Adrenal gland (tissue), 12 donors: Measurements from ENCODE around the gene AGXT. TPM values are rescaled to one million over a fixed set of nuclear protein-coding genes. Genes with fewer than 3 reads are reported as not detected.

Experiments used
- DNase-seq, 7 donors: peaks; one replicate each; pipeline ENCODE4 v3.0.0-alpha.2; 2019 to 2020
- H3K27ac ChIP-seq, 5 donors: fragments of 200-600 bp; sonication (generic) in 4 of 5; 1 replicate in 3 of 5; 2 replicates in 2 of 5; pipeline versions ENCODE4 v1.5.1 to v1.8.0; 2016 to 2020; ENCODE audit warnings: mild to moderate bottlenecking in 1 of 5
- H3K27me3 ChIP-seq: fragments of 200-600 bp; 2 replicates; pipeline ENCODE4 v1.8.0; 2021
- H3K36me3 ChIP-seq, 2 donors: fragments of 200-600 bp; replicated peaks in 1 of 2; 1 replicate in 1 of 2; 2 replicates in 1 of 2; pipeline versions ENCODE4 v1.5.1 to v1.8.0; 2018 to 2022
- H3K4me1 ChIP-seq, 2 donors: fragments of 200-600 bp; replicated peaks in 1 of 2; 1 replicate in 1 of 2; 2 replicates in 1 of 2; pipeline versions ENCODE4 v1.5.1 to v1.8.0; 2018 to 2021
- H3K4me3 ChIP-seq, 4 donors: fragments of 200-600 bp; sonication (generic) in 3 of 4; one replicate each; pipeline ENCODE4 v1.5.1; 2016 to 2018
- H3K9me3 ChIP-seq, 3 donors: fragments of 200-600 bp; sonication (generic) in 1 of 3; replicated peaks in 1 of 3; 1 replicate in 2 of 3; 2 replicates in 1 of 3; pipeline versions ENCODE4 v1.5.1 to v1.8.0; 2016 to 2021
- CTCF ChIP-seq, 6 experiments: fragments of 450-650 bp in 4 of 6; fragments of 200-600 bp in 2 of 6; sonication (generic) in 1 of 6; IDR thresholded peaks; 1 replicate in 5 of 6; 2 replicates in 1 of 6; pipeline versions ENCODE4 v1.5.1 to v1.8.0; 2016 to 2021; ENCODE audit warnings: antibody characterized with exemption in 6 of 6, mild to moderate bottlenecking in 2 of 6, moderate library complexity in 1 of 6
- POLR2A ChIP-seq, 2 donors: fragments of 450-650 bp; IDR thresholded peaks; one replicate each; pipeline ENCODE4 v1.6.1; 2017; ENCODE audit warnings: antibody characterized with exemption in 2 of 2, mild to moderate bottlenecking in 2 of 2, moderate library complexity in 1 of 2
- WGBS, 4 donors: extraction: QIAGEN DNeasy Blood & Tissue Kit in 2 of 4; methylation state at CpG; one replicate each; pipeline versions ENCODE4 v1.1.5 to v1.1.7; 2013 to 2017; 5-methylcytosine and 5-hydroxymethylcytosine counted together
- intact Hi-C, 2 donors: fragments of 100-400 bp; cut with DNase I; formaldehyde crosslinking; loops; one replicate each; pipeline versions ENCODE4 v1.14.1 to v1.15.0; 2022 to 2023
- polyA plus RNA-seq, 3 donors: library from polyadenylated mRNA; stranded (reverse); fragments of 200-250 nt in 2 of 3; fragments of 350-450 nt in 1 of 3; fragmentation: Illumina TruSeq in 1 of 3; extraction: RNeasy Lipid Tissue Mini Kit (QIAGEN cat#74804) in 1 of 3; gene quantifications; one replicate each; pipeline ENCODE4 v1.2.3, GENCODE V29; 2013 to 2014
- total RNA-seq, 9 donors: library from RNA; depleted of rRNA in 4 of 9; stranded (reverse); fragments of >200 nt in 4 of 9; fragments of 120-200 nt in 1 of 9; fragmentation: NEBNext Ultra II Directional in 1 of 9; extraction: Animal tissue kit (Norgen Biotek cat#: 25700) in 1 of 9; gene quantifications; one replicate each; pipeline versions ENCODE4 v1.1.0 to v1.2.4, GENCODE V29; 2013 to 2023
- donor health status: healthy with polysubstance abuse.
- donor health status: Bipolar disorder and iron deficiency.
- donor health status: DM: yes; HTN: yes; CAD: no.
- donor health status: DM: no; HTN: no; CAD: no.
- donor health status: DM: no; HTN: no; CAD: no.
- donor health status: DM: yes; HTN: yes; CAD: no.

The AGXT gene
- total and polyA plus RNA-seq, 12 donors: 0.14 to 1.2 (median 0.47) TPM; not detected in 3

DNA sequence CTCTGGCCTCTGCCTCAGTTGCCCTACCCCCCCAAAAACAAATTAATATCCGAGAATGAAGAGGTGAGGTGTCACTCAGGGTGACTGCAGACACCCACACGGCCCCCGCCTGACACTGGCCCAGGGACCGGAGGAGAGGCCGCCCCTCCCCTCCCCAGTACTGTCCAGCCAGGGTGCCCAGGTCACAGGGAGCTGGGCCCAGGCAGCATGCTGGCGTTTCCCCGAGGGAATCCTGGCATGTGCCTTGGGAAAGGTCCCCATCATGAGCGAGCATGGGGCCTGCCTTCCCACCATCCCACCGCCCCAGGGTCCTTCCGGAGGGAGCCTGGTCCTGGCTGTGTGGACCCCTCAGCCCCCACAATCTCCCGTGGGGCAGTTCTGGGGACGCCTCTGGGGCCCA is 24.3 kb downstream of the AGXT start:
- no peak for TF ChIP-seq POLR2A (IDR thresholded peaks at IDR 0.05)
- no peak for TF ChIP-seq CTCF (IDR thresholded peaks at IDR 0.05)
- H3K27ac ChIP-seq: no peak overlapping the region
- no peaks in the 10 kb centered on the region for H3K36me3 ChIP-seq
- no peaks in the 10 kb centered on the region for H3K27me3 ChIP-seq
- no peak overlapping the region for H3K4me3 ChIP-seq
- 79 to 92% (median 85%) methylated on average over 2 to 12 of the region's 12 CpGs for WGBS, 4 donors
- intact Hi-C loops: no loop called here
- H3K4me1 ChIP-seq: no peaks in the 10 kb centered on the region
- no peak for DNase-seq
- no peaks in the 10 kb centered on the region for H3K9me3 ChIP-seq

DNA sequence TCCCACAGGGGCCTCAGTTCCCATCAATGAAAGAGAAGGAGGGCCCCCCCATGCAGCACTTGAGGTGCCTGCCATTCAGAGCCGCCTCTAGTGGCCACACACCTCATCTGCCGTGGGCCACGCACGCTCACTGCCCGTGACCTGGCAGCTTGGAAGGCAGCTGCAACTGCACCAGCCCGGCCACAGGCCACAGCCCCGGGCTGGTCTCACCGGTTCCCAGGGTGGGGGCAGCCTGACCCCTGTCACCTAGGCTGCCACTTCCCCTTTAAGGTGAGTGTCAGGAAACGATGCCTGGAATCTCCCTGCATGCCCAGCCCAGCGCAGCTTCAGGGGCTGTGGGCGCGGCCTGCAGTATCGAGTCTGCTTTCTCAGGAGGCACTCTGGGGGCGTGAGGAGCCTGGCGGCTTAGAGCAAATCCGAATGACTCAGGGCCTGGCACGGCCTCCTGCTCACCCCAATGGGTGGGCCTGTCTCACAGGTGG is 24.8 kb downstream of the AGXT start:
- Histone ChIP-seq H3K27me3 (no peaks in the 10 kb centered on the region), H3K4me1 (no peaks in the 10 kb centered on the region), H3K36me3 (no peaks in the 10 kb centered on the region), H3K9me3 (no peaks in the 10 kb centered on the region), H3K27ac (no peak overlapping the region), H3K4me3 (no peak overlapping the region)
- intact Hi-C loops: no loop called here
- TF ChIP-seq CTCF (IDR thresholded peaks at IDR 0.05): no peak
- TF ChIP-seq POLR2A (IDR thresholded peaks at IDR 0.05): no peak
- no peak for DNase-seq
- 61 to 81% (median 75%) methylated on average over 12 to 17 of the region's 17 CpGs for WGBS, 4 donors

- TF ChIP-seq CTCF (IDR thresholded peaks at IDR 0.05): no peak
- no peak for TF ChIP-seq POLR2A (IDR thresholded peaks at IDR 0.05)
- no peak for DNase-seq
- Histone ChIP-seq H3K4me3 (no peak overlapping the region), H3K27me3 (no peaks in the 10 kb centered on the region), H3K4me1 (peaks cover 0 to 3% of the 10 kb centered on the region in 2 donors), H3K27ac (no peak overlapping the region), H3K36me3 (no peaks in the 10 kb centered on the region), H3K9me3 (no peaks in the 10 kb centered on the region)
- WGBS, 4 donors: 69 to 91% (median 84%) methylated on average over 6 to 9 of the region's 9 CpGs
- intact Hi-C loops: no loop called here
These were observed 25.4 kb downstream of the AGXT start for GRCh38 chr2:240894006-240894405.

DNA sequence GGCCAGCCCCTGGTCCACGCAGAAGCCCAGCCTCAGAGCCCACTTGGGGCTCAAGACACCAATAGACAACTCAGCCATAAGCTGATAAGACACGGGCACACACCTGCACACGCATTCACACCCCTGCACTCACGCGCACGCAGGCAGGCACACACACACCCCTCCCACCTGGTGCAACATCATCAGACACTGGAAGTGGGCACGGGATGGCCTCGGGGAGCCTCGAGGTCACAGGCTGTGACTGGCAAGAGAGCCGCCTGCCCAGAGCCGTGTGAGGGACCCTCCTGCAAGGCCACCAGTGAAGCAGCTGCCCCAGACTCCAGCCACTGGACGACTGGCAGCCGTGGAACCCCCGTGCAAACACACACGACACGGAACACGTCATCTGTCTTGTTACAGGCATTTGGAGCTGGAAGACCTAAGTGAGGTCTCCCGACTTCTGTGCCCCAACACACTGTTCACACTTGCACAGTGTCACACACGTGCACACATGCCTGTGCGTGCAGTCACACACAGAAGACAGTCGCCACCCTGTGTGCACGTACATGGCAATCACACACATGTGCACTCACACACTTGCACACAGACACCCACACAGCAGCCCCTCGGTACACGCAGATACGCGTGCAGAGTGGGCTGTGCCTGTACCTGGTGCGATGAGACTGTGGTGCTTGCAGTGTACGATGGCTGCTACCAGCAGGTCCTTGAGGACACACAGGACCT is 26.4 kb downstream of the AGXT start:
- intact Hi-C loops: no loop called here
- no peak for DNase-seq
- TF ChIP-seq CTCF (IDR thresholded peaks at IDR 0.05) (no peak), POLR2A (IDR thresholded peaks at IDR 0.05) (no peak)
- peaks cover 0 to 5% of the 10 kb centered on the region in 2 donors for H3K4me1 ChIP-seq
- H3K9me3 ChIP-seq: no peaks in the 10 kb centered on the region
- H3K27me3 ChIP-seq: no peaks in the 10 kb centered on the region
- no peaks in the 10 kb centered on the region for H3K36me3 ChIP-seq
- WGBS, 4 donors: 76 to 83% (median 79%) methylated on average over 16 to 28 of the region's 28 CpGs
- H3K4me3 ChIP-seq: no peak overlapping the region
- H3K27ac ChIP-seq: no peak overlapping the region
